Superior temporal gyrus (tissue), 1 donor: Measurements from ENCODE around the gene CLINT1.

Source experiments
- DNase-seq: peaks from one replicate; pipeline ENCODE4 v3.0.0-alpha.2; 2016; ENCODE audit errors: extremely low spot score

Gene CLINT1

GRCh38 chr5:157761690-157762621 lies 97.0 kb downstream of the CLINT1 start:
- DNase-seq: peak; percentile 83

GRCh38 chr5:157758706-157759105 lies 100.2 kb downstream of the CLINT1 start:
- no peak for DNase-seq

GRCh38 chr5:157756122-157756521 lies 102.8 kb downstream of the CLINT1 start:
- no peak for DNase-seq

GRCh38 chr5:157750320-157750719 lies 108.6 kb downstream of the CLINT1 start:
- DNase-seq: no peak

GRCh38 chr5:157749462-157749799 lies 109.5 kb downstream of the CLINT1 start:
- DNase-seq: no peak

GRCh38 chr5:157748760-157749461 lies 110.0 kb downstream of the CLINT1 start:
- DNase-seq: peak; percentile 42

GRCh38 chr5:157747766-157748700 lies 110.9 kb downstream of the CLINT1 start:
- no peak for DNase-seq

- no peak for DNase-seq
These were observed 111.7 kb downstream of the CLINT1 start for GRCh38 chr5:157747173-157747740.

- peak; percentile 25 for DNase-seq
These were observed 113.9 kb downstream of the CLINT1 start for GRCh38 chr5:157745041-157745456.

- peak; percentile 44 for DNase-seq
These were observed 114.6 kb downstream of the CLINT1 start for GRCh38 chr5:157744051-157745011.

GRCh38 chr5:157743163-157744050 lies 115.5 kb downstream of the CLINT1 start, which contains the start of gene LSM11:
Gene LSM11 (plus strand): TSS chr5:157743712. CDS start chr5:157743751, 39 bp downstream.
- DNase-seq: peak; percentile 90

GRCh38 chr5:157741131-157741530 lies 117.8 kb downstream of the CLINT1 start:
- no peak for DNase-seq

- DNase-seq: no peak
These were observed 118.7 kb downstream of the CLINT1 start for GRCh38 chr5:157740229-157740610.

GRCh38 chr5:157739388-157740228 lies 119.3 kb downstream of the CLINT1 start:
- DNase-seq: peak; percentile 42

GRCh38 chr5:157735991-157736390 lies 123.0 kb downstream of the CLINT1 start:
- no peak for DNase-seq
